Panc1 (cell line): ENCODE data around the gene ELOVL1. TPM values are rescaled to one million over a fixed set of nuclear protein-coding genes. Genes with fewer than 3 reads are reported as not detected.

Experiments
- ATAC-seq: fragments of 200-7000 bp; cut with Tn5 transposase; 2 replicates; pipeline ENCODE4 v1.9.1; 2020; ENCODE audit warnings: mild to moderate bottlenecking, moderate library complexity
- BruUV-seq: library from RNA; stranded (reverse); fragments of 400-500 nt; replicated peaks from 2 replicates; lab custom pipeline; 2021; lab: Mats Ljungman, UMichigan
- CTCF ChIA-PET: fragments of 300-600 bp; sonication (Branson Sonifier 250); formaldehyde crosslinking; loops from one replicate; lab custom pipeline; 2022; ENCODE audit warnings: antibody characterized with exemption; lab: Charles Lee
- POLR2A ChIA-PET: fragments of 300-600 bp; sonication (Branson Sonifier 250); formaldehyde crosslinking; loops from one replicate; lab custom pipeline; 2022; ENCODE audit warnings: antibody characterized with exemption; lab: Charles Lee
- DNase-seq: peaks from one replicate; pipeline ENCODE4 v3.0.0-alpha.2; 2010; ENCODE audit warnings: low read depth, low spot score
- H3K27ac ChIP-seq: 2 replicates; pipeline ENCODE4 v1.5.1; 2011; ENCODE audit warnings: mild to moderate bottlenecking, low read length, inconsistent platforms
- H3K27me3 ChIP-seq: fragments of 200-500 bp; sonication (Bioruptor generic); 2 replicates; pipeline ENCODE4 v1.6.0; 2014; ENCODE audit warnings: low read length, inconsistent platforms; ENCODE audit not compliant: control insufficient read depth, insufficient read depth
- H3K36me3 ChIP-seq: fragments of 200-500 bp; sonication (Bioruptor generic); 2 replicates; pipeline ENCODE4 v1.5.1; 2014; ENCODE audit warnings: inconsistent platforms, mild to moderate bottlenecking, low read length, moderate library complexity; ENCODE audit not compliant: control insufficient read depth, insufficient read depth
- H3K4me1 ChIP-seq: 2 replicates; pipeline ENCODE4 v1.5.1; 2011; ENCODE audit warnings: inconsistent platforms, mild to moderate bottlenecking, low read length, moderate library complexity; ENCODE audit not compliant: control insufficient read depth, insufficient read depth
- H3K4me3 ChIP-seq, 2 experiments: 2 replicates each; pipeline ENCODE4 v1.5.1; 2011 to 2012; ENCODE audit warnings: low read depth in 2 of 2, low read length in 2 of 2, mild to moderate bottlenecking in 2 of 2, inconsistent platforms in 1 of 2, moderate library complexity in 1 of 2
- H3K9me3 ChIP-seq: fragments of 200-500 bp; sonication (Bioruptor generic); 2 replicates; pipeline ENCODE4 v1.5.1; 2014; ENCODE audit warnings: low read depth, mild to moderate bottlenecking, inconsistent platforms, low read length, moderate library complexity; ENCODE audit not compliant: control insufficient read depth, insufficient read depth
- CTCF ChIP-seq: fragments of 450-650 bp; IDR thresholded peaks from 2 replicates; pipeline ENCODE4 v1.5.1; 2017; ENCODE audit warnings: mild to moderate bottlenecking
- POLR2AphosphoS5 ChIP-seq: IDR thresholded peaks from 2 replicates; pipeline ENCODE4 v1.6.1; 2012; ENCODE audit warnings: mild to moderate bottlenecking, low read depth, low read length, moderate library complexity
- SIN3A ChIP-seq: IDR thresholded peaks from 2 replicates; pipeline ENCODE4 v1.6.1; 2012; ENCODE audit warnings: low read depth, mild to moderate bottlenecking, low read length, moderate library complexity, borderline replicate concordance; ENCODE audit not compliant: insufficient read depth
- TCF7L2 ChIP-seq: IDR thresholded peaks from 2 replicates; pipeline ENCODE4 v1.6.1; 2011; ENCODE audit warnings: mild to moderate bottlenecking, low read depth, low read length, inconsistent platforms
- in situ Hi-C: cut with HindIII; loops from 2 replicates; pipeline ENCODE4 v1.10.0; 2016; ENCODE audit warnings: low sequenced_read_pairs, low pct_unique_long_range_greater_than_20kb
- intact Hi-C: fragments of 100-400 bp; cut with micrococcal nuclease; formaldehyde crosslinking; loops from one replicate; pipeline ENCODE4 v1.10.0; 2022; ENCODE audit not compliant: unreplicated experiment
- total RNA-seq: library from RNA; stranded (reverse); gene quantifications from one replicate; pipeline ENCODE4 v1.2.1, GENCODE V29; 2021; ENCODE audit not compliant: unreplicated experiment
- TF ChIP-seq, protein P1 (sequence below), 2 experiments: IDR thresholded peaks; 2 replicates each; pipeline ENCODE4 v1.6.1; 2011 to 2012; ENCODE audit warnings: low read depth in 2 of 2, control low read depth in 1 of 2, low read length in 1 of 2, mild to moderate bottlenecking in 1 of 2, moderate library complexity in 1 of 2; ENCODE audit not compliant: insufficient read depth in 1 of 2

Gene ELOVL1
- total RNA-seq, 1 experiment from 2014 or later = 105 TPM

GRCh38 chr1:43373066-43373940 is 5.5 kb upstream of the ELOVL1 start:
- CTCF ChIA-PET = no interaction called here
- ATAC-seq (peak; percentile 49; the same call in 1 of the 2 replicates), DNase-seq (peak; percentile 78)
- no peaks in the 10 kb centered on the region for H3K27me3 ChIP-seq
- in situ Hi-C loops (no loop called here), intact Hi-C loops (no loop called here)
- peaks cover 10% of the 10 kb centered on the region for H3K4me1 ChIP-seq
- H3K9me3 ChIP-seq = no peaks in the 10 kb centered on the region
- H3K27ac ChIP-seq = no peak overlapping the region
- POLR2A ChIA-PET = no interaction called here
- H3K36me3 ChIP-seq = no peaks in the 10 kb centered on the region; the same call in 1 of the 2 replicates
- TF ChIP-seq TCF7L2 (peak; percentile 71), SIN3A (no peak)
- TF ChIP-seq, protein P1, sequence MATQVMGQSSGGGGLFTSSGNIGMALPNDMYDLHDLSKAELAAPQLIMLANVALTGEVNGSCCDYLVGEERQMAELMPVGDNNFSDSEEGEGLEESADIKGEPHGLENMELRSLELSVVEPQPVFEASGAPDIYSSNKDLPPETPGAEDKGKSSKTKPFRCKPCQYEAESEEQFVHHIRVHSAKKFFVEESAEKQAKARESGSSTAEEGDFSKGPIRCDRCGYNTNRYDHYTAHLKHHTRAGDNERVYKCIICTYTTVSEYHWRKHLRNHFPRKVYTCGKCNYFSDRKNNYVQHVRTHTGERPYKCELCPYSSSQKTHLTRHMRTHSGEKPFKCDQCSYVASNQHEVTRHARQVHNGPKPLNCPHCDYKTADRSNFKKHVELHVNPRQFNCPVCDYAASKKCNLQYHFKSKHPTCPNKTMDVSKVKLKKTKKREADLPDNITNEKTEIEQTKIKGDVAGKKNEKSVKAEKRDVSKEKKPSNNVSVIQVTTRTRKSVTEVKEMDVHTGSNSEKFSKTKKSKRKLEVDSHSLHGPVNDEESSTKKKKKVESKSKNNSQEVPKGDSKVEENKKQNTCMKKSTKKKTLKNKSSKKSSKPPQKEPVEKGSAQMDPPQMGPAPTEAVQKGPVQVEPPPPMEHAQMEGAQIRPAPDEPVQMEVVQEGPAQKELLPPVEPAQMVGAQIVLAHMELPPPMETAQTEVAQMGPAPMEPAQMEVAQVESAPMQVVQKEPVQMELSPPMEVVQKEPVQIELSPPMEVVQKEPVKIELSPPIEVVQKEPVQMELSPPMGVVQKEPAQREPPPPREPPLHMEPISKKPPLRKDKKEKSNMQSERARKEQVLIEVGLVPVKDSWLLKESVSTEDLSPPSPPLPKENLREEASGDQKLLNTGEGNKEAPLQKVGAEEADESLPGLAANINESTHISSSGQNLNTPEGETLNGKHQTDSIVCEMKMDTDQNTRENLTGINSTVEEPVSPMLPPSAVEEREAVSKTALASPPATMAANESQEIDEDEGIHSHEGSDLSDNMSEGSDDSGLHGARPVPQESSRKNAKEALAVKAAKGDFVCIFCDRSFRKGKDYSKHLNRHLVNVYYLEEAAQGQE (IDR thresholded peaks at IDR 0.05; ENCODE audit: insufficient read depth in 1 of 2, low read depth in 2 of 2, low read length in 1 of 2) = no peak
- no peak overlapping the region for H3K4me3 ChIP-seq
- BruUV-seq = no TSS peak

GRCh38 chr1:43372172-43372571 is 4.4 kb upstream of the ELOVL1 start:
- no peak for ATAC-seq
- Histone ChIP-seq H3K4me1 (peaks cover 10% of the 10 kb centered on the region), H3K27me3 (no peaks in the 10 kb centered on the region), H3K9me3 (no peaks in the 10 kb centered on the region), H3K36me3 (no peaks in the 10 kb centered on the region; the same call in 1 of the 2 replicates), H3K4me3 (no peak overlapping the region), H3K27ac (no peak overlapping the region)
- in situ Hi-C loops = no loop called here
- POLR2A ChIA-PET = no interaction called here
- no peak for DNase-seq
- CTCF ChIA-PET = no interaction called here
- intact Hi-C loops = no loop called here
- TF ChIP-seq TCF7L2 (no peak), POLR2AphosphoS5 (no peak), CTCF (no peak), SIN3A (no peak)
- TF ChIP-seq, protein P1 (IDR thresholded peaks at IDR 0.05; ENCODE audit: insufficient read depth in 1 of 2, low read depth in 2 of 2, low read length in 1 of 2) = no peak
- BruUV-seq = no TSS peak
